ENCODE results near the gene RLF. TPM values are rescaled to one million over a fixed set of nuclear protein-coding genes. Genes with fewer than 3 reads are reported as not detected.

RLF gene
- total RNA-seq, 4 donors from 2014 or later: 12.3 to 15.9 (median 15.0) TPM

GRCh38 chr1:40248412-40248811, 87.2 kb downstream of the RLF start:
- Histone ChIP-seq H3K36me3 (no peaks in the 10 kb centered on the region), H3K27me3 (no peaks in the 10 kb centered on the region), H3K4me1 (no peaks in the 10 kb centered on the region), H3K27ac (no peak overlapping the region), H3K4me3 (no peak overlapping the region), H3K9me3 (no peaks in the 10 kb centered on the region)
- in situ Hi-C loops (cut with MboI; ENCODE audit: low sequenced_read_pairs in 4 of 4) (no loop called here), intact Hi-C loops (cut with DNase I; ENCODE audit: low total_unique reads) (no loop called here)
- no peak for DNase-seq
- no peak for ATAC-seq
- TF ChIP-seq CTCF (IDR thresholded peaks at IDR 0.05 in 4 of 5, conservative IDR thresholded peaks at IDR 0.05 in 1 of 5) (no peak), POLR2A (IDR thresholded peaks at IDR 0.05) (no peak)

GRCh38 chr1:40251456-40251855, 90.3 kb downstream of the RLF start:
- no peak for ATAC-seq
- Histone ChIP-seq H3K4me1 (peaks cover 10% of the 10 kb centered on the region in 2 donors), H3K27me3 (no peaks in the 10 kb centered on the region), H3K36me3 (no peaks in the 10 kb centered on the region), H3K27ac (no peak overlapping the region), H3K4me3 (no peak overlapping the region), H3K9me3 (no peaks in the 10 kb centered on the region)
- intact Hi-C loops (cut with DNase I; ENCODE audit: low total_unique reads) (no loop called here), in situ Hi-C loops (cut with MboI; ENCODE audit: low sequenced_read_pairs in 4 of 4) (loop anchor here in 2 of 4 donors (10.0 kb wide), 2 partner anchors 87 to 97 kb away; partner anchors contain the start of gene RLF (in 1 of the 2))
- DNase-seq: no peak
- TF ChIP-seq POLR2A (IDR thresholded peaks at IDR 0.05) (no peak), CTCF (IDR thresholded peaks at IDR 0.05 in 4 of 5, conservative IDR thresholded peaks at IDR 0.05 in 1 of 5) (no peak)

GRCh38 chr1:40252601-40253000, 91.4 kb downstream of the RLF start:
- no peak for ATAC-seq
- no peak overlapping the region for H3K27ac ChIP-seq
- no peak for DNase-seq
- TF ChIP-seq POLR2A (IDR thresholded peaks at IDR 0.05) (no peak), CTCF (IDR thresholded peaks at IDR 0.05 in 4 of 5, conservative IDR thresholded peaks at IDR 0.05 in 1 of 5) (no peak)
- in situ Hi-C loops (cut with MboI; ENCODE audit: low sequenced_read_pairs in 4 of 4): loop anchor here in 2 of 4 donors (10.0 kb wide), 2 partner anchors 88 to 98 kb away; partner anchors contain the start of gene RLF (in 1 of the 2)
- H3K36me3 ChIP-seq: no peaks in the 10 kb centered on the region
- H3K4me1 ChIP-seq: peaks cover 16% of the 10 kb centered on the region in 2 donors
- H3K27me3 ChIP-seq: no peaks in the 10 kb centered on the region
- H3K4me3 ChIP-seq: no peak overlapping the region
- no peaks in the 10 kb centered on the region for H3K9me3 ChIP-seq
- intact Hi-C loops (cut with DNase I; ENCODE audit: low total_unique reads): no loop called here

GRCh38 chr1:40255231-40255630, 94.0 kb downstream of the RLF start:
- Histone ChIP-seq H3K36me3 (no peaks in the 10 kb centered on the region), H3K9me3 (no peaks in the 10 kb centered on the region), H3K4me3 (no peak overlapping the region), H3K27ac (no peak overlapping the region), H3K4me1 (peaks cover 29 to 31% of the 10 kb centered on the region in 2 donors), H3K27me3 (no peaks in the 10 kb centered on the region)
- no peak for ATAC-seq
- in situ Hi-C loops (cut with MboI; ENCODE audit: low sequenced_read_pairs in 4 of 4): loop anchor here in 3 of 4 donors (5.0 to 10.0 kb wide), 3 partner anchors 90 to 100 kb away; partner anchors contain the start of gene RLF (in 2 of the 3)
- DNase-seq: no peak
- TF ChIP-seq POLR2A (IDR thresholded peaks at IDR 0.05) (no peak), CTCF (IDR thresholded peaks at IDR 0.05 in 4 of 5, conservative IDR thresholded peaks at IDR 0.05 in 1 of 5) (no peak)
- intact Hi-C loops (cut with DNase I; ENCODE audit: low total_unique reads): loop anchor here (5.0 kb wide), 3 partner anchors 117 to 213 kb away; partner anchors contain the start of genes CAP1 and SMAP2
